Epithelial cell of esophagus (primary cell): ENCODE measurements around the gene PRKAA2.

Experiments used
- DNase-seq: peaks from one replicate; pipeline ENCODE4 v3.0.0; 2010; ENCODE audit warnings: low read depth
- H3K4me3 ChIP-seq: 2 replicates; pipeline ENCODE4 v1.5.1; 2011; ENCODE audit warnings: mild to moderate bottlenecking, low read length, control low read depth
- TF ChIP-seq, protein P1 (sequence below): IDR thresholded peaks from 2 replicates; pipeline ENCODE4 v1.5.1; 2011; ENCODE audit warnings: low read depth, mild to moderate bottlenecking, low read length, control low read depth, inconsistent platforms; ENCODE audit not compliant: insufficient read depth; ENCODE audit errors: missing control alignments

Gene PRKAA2

DNA sequence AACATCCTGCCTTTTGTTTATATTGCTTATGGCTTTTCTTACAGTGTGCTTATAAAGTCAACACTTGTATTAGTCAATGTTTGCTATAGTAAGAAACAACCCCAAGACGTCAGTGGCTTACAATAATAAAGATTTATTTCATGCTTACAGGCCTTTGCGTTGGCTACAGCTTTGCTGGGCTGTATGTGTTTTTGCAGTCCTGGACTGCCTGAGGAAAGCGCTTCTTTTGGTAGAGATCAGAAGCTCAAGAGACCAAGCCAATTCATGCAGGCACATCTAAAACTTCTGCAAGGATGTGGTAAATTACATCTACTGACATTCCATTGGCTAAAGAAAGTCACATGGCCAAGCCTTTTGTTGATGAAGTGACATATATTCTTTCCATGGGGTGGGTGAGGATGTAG lies 17.5 kb upstream of the PRKAA2 start:
- no peak for DNase-seq
- no peak overlapping the region for H3K4me3 ChIP-seq
- TF ChIP-seq, protein P1, sequence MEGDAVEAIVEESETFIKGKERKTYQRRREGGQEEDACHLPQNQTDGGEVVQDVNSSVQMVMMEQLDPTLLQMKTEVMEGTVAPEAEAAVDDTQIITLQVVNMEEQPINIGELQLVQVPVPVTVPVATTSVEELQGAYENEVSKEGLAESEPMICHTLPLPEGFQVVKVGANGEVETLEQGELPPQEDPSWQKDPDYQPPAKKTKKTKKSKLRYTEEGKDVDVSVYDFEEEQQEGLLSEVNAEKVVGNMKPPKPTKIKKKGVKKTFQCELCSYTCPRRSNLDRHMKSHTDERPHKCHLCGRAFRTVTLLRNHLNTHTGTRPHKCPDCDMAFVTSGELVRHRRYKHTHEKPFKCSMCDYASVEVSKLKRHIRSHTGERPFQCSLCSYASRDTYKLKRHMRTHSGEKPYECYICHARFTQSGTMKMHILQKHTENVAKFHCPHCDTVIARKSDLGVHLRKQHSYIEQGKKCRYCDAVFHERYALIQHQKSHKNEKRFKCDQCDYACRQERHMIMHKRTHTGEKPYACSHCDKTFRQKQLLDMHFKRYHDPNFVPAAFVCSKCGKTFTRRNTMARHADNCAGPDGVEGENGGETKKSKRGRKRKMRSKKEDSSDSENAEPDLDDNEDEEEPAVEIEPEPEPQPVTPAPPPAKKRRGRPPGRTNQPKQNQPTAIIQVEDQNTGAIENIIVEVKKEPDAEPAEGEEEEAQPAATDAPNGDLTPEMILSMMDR: no peak

DNA sequence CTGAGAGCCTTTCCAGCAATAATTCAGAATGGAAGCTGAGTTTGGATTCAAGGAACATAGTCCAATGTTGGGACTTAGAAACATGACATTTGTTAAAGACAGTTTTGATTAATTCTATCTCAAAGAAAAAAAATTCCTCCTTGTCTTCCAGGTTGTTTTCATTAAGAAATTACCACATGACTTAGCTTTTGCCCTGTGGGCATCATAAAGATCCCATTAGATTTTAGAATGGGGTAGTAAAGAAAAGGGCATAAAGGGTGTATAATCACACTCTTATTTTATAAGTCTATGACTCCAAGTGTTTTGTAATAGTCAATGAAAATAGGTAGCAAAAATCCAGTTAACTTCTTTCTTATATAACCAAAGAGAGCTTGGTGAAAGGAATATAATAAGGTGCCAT lies 14.3 kb upstream of the PRKAA2 start:
- TF ChIP-seq, protein P1: no peak
- no peak for DNase-seq
- no peak overlapping the region for H3K4me3 ChIP-seq

DNA sequence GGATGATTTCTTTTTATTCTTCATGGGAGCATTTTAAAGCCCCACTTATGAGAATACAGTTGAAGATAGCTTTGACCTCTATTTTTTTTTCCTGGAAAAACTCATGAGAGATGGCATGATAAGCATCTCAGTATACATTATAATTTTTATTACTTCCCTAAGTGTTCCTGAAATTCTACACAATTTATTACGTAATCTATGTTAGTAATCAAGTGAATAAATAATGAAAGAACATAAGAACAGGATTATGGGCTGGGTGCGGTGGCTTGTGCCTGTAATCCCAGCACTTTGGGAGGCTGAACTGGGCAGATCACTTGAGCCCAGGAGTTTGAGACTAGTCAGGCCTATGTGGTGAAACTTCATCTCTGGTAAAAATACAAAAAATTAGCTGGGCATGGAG lies 13.2 kb upstream of the PRKAA2 start:
- no peak for DNase-seq
- H3K4me3 ChIP-seq: no peak overlapping the region
- TF ChIP-seq, protein P1: no peak

DNA sequence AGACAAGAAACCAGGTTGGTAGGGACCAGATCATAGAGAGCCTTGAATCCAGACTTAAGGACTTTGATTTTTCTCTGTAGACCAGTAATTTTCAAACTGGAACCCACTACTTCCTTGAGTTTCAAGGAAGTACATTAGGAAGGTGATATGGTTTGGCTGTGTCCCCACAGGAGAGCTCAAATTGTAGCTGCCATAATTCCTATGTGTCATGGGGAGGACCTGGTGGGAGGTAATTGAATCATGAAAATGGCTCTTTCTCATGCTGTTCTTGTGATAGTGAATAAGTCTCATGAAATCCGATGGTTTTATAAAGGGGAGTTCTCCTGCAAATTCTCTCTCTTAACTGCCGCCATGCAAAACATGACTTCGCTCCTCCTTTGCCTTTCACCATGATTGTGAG lies 10.1 kb upstream of the PRKAA2 start:
- H3K4me3 ChIP-seq: no peak overlapping the region
- TF ChIP-seq, protein P1: no peak
- DNase-seq: no peak

DNA sequence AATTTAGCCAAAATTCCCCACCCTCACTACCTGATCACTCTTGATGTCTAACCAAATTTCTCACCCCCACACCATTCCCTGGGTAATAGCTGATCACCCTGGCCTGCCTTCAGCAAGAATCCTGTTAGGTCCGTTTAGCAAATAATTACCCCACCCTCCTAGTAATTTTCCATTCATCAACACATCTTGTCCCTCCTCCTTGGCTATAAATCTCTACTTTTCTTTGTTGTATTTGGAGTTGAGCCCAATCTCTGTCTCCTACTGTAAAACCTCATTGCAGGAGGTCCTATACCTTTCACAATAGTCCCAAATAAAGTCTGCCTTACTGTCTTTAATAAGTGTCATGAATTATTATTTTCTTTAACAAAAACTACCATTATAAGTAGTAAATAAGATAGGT lies 6.9 kb upstream of the PRKAA2 start:
- H3K4me3 ChIP-seq: no peak overlapping the region
- TF ChIP-seq, protein P1: no peak
- no peak for DNase-seq

DNA sequence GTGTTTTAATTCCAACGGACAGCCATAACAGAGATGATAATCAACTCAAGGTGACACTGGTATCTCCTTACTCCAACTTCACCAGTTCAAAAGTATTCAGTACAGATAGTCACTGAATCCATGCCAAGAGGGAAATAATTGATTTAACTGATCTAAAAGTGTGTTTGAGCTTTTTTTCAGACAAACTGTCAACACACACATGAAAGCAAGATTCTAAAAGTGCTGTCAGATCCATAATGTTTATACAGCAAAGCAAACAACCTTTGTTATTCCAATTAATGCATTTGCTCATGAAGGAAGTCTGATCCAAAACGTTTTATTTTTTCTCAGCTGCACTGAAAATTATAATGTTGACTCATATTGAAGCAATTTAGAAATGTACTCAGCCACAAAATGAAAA lies 5.9 kb upstream of the PRKAA2 start:
- no peak overlapping the region for H3K4me3 ChIP-seq
- TF ChIP-seq, protein P1: no peak
- DNase-seq: no peak

DNA sequence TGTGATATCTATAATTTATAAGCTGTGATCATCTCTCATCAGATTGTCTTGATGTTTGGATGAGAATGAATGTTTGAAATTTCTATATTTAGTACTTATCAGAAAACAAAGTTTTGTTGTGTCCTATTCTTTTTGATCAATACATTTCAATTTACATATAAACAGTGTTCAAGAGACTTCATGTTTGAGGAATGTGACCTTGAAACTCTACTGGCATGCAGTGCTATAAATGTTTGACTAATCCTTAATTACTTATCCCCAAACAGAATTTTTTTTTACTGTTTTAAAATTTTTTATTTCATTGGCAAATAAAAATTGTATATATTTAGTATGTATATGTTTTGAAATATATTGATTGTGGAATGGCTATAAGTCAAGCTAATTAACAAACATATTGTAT lies 1.5 kb upstream of the PRKAA2 start:
- TF ChIP-seq, protein P1: no peak
- H3K4me3 ChIP-seq: no peak overlapping the region
- DNase-seq: no peak
